ENCODE measurements around the gene LRRC30. TPM values are rescaled to one million over a fixed set of nuclear protein-coding genes. Genes with fewer than 3 reads are reported as not detected.

The LRRC30 gene
- total and polyA plus RNA-seq, 2 of the 4 experiments (the other 2 are of a cell fraction) = not detected

- Histone ChIP-seq H3K27me3 (ENCODE audit: control insufficient read depth, insufficient read depth, low read length) (peaks cover 12% of the 10 kb centered on the region), H3K14ac (replicated peaks; ENCODE audit: low read depth, low read length) (no peak overlapping the region), H2AK9ac (replicated peaks; ENCODE audit: low read depth, low read length, poor library complexity) (no peak overlapping the region), H3K4me2 (ENCODE audit: low read depth, low read length) (no peak overlapping the region), H4K5ac (ENCODE audit: low read depth, low read length) (no peak overlapping the region), H3K9me1 (ENCODE audit: insufficient read depth, low read length) (no peaks in the 10 kb centered on the region), H3K79me1 (ENCODE audit: low read depth in 1 of 2, low read length in 2 of 2) (no peaks in the 10 kb centered on the region), H3K36me3 (ENCODE audit: control insufficient read depth, insufficient read depth, low read length) (no peaks in the 10 kb centered on the region), H3K9ac (ENCODE audit: low read depth, low read length) (no peak overlapping the region), H4K91ac (ENCODE audit: insufficient read depth, low read depth, low read length) (no peak overlapping the region), H4K20me1 (ENCODE audit: insufficient read depth, low read length) (no peaks in the 10 kb centered on the region), H4K8ac (ENCODE audit: low read depth in 2 of 2, low read length in 2 of 2) (no peak overlapping the region), H2BK120ac (ENCODE audit: low read depth, low read length) (no peak overlapping the region), H2BK15ac (ENCODE audit: low read depth, low read length) (no peak overlapping the region), H3K9me3 (ENCODE audit: control insufficient read depth, insufficient read depth, low read length) (no peaks in the 10 kb centered on the region), H2BK20ac (ENCODE audit: low read depth, low read length) (no peak overlapping the region), H2BK5ac (ENCODE audit: low read depth, low read length, poor library complexity, severe bottlenecking) (no peak overlapping the region), H3K23ac (ENCODE audit: low read depth, low read length) (no peak overlapping the region), H3K27ac (ENCODE audit: insufficient read depth, low read length) (no peak overlapping the region), H3K4me3 (ENCODE audit: insufficient read depth, low read depth, low read length) (no peak overlapping the region), H3K18ac (ENCODE audit: low read depth, low read length) (no peak overlapping the region), H3K56ac (ENCODE audit: extremely low read depth, insufficient read depth, low read length) (no peak overlapping the region), H3K4me1 (ENCODE audit: control insufficient read depth, insufficient read depth, low read length) (no peaks in the 10 kb centered on the region), H3K4ac (ENCODE audit: low read depth, low read length) (no peak overlapping the region), H2AK5ac (ENCODE audit: low read depth, low read length) (no peak overlapping the region), H2AFZ (replicated peaks; ENCODE audit: low read length, poor library complexity) (no peak overlapping the region)
- intact Hi-C loops (cut with micrococcal nuclease) (no loop called here), dilution Hi-C loops (cut with HindIII; ENCODE audit: low sequenced_read_pairs, unreplicated experiment) (no loop called here), in situ Hi-C loops (cut with MboI; ENCODE audit: low sequenced_read_pairs) (no loop called here)
- DNase-seq (no peak), ATAC-seq (ENCODE audit: low read depth) (no peak)
- no peak for TF ChIP-seq RAD21 (IDR thresholded peaks at IDR 0.05; ENCODE audit: low read length)
- TF ChIP-seq CHD1 (IDR thresholded peaks at IDR 0.05; ENCODE audit: low read depth, low read length) = no peak
- TF ChIP-seq MXI1 (IDR thresholded peaks at IDR 0.05; ENCODE audit: borderline replicate concordance, low read depth, low read length) = no peak
- no peak for TF ChIP-seq ELK1 (IDR thresholded peaks at IDR 0.05; ENCODE audit: borderline replicate concordance, low read depth, low read length)
- TF ChIP-seq RCOR1 (IDR thresholded peaks at IDR 0.05; ENCODE audit: insufficient replicate concordance, low read length) = no peak
- TF ChIP-seq, protein P1, sequence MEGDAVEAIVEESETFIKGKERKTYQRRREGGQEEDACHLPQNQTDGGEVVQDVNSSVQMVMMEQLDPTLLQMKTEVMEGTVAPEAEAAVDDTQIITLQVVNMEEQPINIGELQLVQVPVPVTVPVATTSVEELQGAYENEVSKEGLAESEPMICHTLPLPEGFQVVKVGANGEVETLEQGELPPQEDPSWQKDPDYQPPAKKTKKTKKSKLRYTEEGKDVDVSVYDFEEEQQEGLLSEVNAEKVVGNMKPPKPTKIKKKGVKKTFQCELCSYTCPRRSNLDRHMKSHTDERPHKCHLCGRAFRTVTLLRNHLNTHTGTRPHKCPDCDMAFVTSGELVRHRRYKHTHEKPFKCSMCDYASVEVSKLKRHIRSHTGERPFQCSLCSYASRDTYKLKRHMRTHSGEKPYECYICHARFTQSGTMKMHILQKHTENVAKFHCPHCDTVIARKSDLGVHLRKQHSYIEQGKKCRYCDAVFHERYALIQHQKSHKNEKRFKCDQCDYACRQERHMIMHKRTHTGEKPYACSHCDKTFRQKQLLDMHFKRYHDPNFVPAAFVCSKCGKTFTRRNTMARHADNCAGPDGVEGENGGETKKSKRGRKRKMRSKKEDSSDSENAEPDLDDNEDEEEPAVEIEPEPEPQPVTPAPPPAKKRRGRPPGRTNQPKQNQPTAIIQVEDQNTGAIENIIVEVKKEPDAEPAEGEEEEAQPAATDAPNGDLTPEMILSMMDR (conservative IDR thresholded peaks at IDR 0.05; ENCODE audit: low read depth, low read length) = no peak
- TF ChIP-seq MAFK (IDR thresholded peaks at IDR 0.05; ENCODE audit: low read depth, low read length) = no peak
- TF ChIP-seq BHLHE40 (IDR thresholded peaks at IDR 0.05; ENCODE audit: low read depth, low read length) = no peak
- no peak for TF ChIP-seq POLR2A (IDR thresholded peaks at IDR 0.05; ENCODE audit: low read depth, low read length)
- no peak for TF ChIP-seq SMC3 (IDR thresholded peaks at IDR 0.05; ENCODE audit: low read depth, low read length)
- TF ChIP-seq, protein P2, sequence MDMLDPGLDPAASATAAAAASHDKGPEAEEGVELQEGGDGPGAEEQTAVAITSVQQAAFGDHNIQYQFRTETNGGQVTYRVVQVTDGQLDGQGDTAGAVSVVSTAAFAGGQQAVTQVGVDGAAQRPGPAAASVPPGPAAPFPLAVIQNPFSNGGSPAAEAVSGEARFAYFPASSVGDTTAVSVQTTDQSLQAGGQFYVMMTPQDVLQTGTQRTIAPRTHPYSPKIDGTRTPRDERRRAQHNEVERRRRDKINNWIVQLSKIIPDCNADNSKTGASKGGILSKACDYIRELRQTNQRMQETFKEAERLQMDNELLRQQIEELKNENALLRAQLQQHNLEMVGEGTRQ (IDR thresholded peaks at IDR 0.05; ENCODE audit: low read depth, low read length) = no peak
- no peak for TF ChIP-seq CEBPB (IDR thresholded peaks at IDR 0.05; ENCODE audit: low read depth, low read length)
- no peak for TF ChIP-seq NFE2L2 (IDR thresholded peaks at IDR 0.05; ENCODE audit: low read depth, low read length)
- TF ChIP-seq FOS (IDR thresholded peaks at IDR 0.05; ENCODE audit: low read depth, low read length) = no peak
- TF ChIP-seq RFX5 (IDR thresholded peaks at IDR 0.05; ENCODE audit: low read depth, low read length) = no peak
- TF ChIP-seq MAZ (IDR thresholded peaks at IDR 0.05; ENCODE audit: borderline replicate concordance, low read depth, low read length) = no peak
- CTCF ChIA-PET = interaction anchor here (1.1 kb wide), 1 partner anchor 12 kb away, joined by 3 read pairs; no protein-coding TSS in a partner anchor
- POLR2A ChIA-PET (ENCODE audit: unreplicated experiment) = no interaction called here
- WGBS, 2 experiments (ENCODE audit: extremely low coverage in 2 of 2, insufficient read length in 1 of 2) = 80% methylated on average over 2 of the region's 6 CpGs; no CpG with 5 or more reads in 1 of the 2 experiments
- no TSS peak for BruUV-seq (replicated peaks)
These were observed 3.2 kb downstream of the LRRC30 start for GRCh38 chr18:7234091-7234490.

Data from IMR-90 (cell line).